HG02642 (cell line): Measurements from ENCODE around the gene PF4V1.

Source experiments
- ATAC-seq: cut with Tn5 transposase; IDR thresholded peaks from one replicate; pipeline ENCODE4 v1.9.1; 2021; ENCODE audit warnings: mild to moderate bottlenecking; ENCODE audit not compliant: unreplicated experiment, poor library complexity

The PF4V1 gene

DNA sequence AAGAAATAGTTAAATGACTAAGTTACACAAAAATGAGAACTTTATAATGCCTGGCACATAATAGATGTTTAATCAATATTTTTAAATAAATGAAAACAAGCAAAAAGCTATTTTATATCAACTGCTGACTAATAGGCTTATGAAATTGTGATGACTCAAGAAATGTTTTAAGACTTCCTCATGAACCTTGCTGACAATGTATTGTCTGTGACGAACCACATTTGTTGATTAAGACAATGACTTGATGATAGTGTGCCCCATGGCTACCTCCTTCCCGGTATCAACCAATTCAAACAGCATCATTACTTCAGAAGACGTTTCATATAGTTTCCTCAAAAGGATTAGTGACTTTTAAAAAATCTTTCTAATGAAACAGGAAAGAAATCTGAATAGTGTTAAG, 8.8 kb upstream of the PF4V1 start:
- ATAC-seq: no peak

DNA sequence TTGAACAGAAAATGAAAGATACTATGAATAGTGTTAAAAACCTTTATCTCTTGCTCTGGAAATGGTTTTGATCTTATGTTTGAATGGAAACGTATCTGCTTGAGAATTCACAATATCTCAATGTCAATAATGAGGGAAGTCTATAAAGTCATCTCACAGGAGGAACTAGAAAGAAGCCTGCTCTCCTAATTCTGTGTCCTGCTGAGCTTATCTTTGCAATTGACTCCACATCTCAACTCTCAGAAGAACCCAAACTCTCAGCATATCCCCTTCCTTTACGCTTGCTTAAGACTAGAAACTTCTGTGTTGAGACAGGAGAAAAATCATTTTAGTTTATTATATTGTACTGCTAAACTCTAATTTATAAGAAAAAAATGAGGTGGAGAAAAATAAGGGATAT, 8.3 kb upstream of the PF4V1 start:
- ATAC-seq: no peak

DNA sequence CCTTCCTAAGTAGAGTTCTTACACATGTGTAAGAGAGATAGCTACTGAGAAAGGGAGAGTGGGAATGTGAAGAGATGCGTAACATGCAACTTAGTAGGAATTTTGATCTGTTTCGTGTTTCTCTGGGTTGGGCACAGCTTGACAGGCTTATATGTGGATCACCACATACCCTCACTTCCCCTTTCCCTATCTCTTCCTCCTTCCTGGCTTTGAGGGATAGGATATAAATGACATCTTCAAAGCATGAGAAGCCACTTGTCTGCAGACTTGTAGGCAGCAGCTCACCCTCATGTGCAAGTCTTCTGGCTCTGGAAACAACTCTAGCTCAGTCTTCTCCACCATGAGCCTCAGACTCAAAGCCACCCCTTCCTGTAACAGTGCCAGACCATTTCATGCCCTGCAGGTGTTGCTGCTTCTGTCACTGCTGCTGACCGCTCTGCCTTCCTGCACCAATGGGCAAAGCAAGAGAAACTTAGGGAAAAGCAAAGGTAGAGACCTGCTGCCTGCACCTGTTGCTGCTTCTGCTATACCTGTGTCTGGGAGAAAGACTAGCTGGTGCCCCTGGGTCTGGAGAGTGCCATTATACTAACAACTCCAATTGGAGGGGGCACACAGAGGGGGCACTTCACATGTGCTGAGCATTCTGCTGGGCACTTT, 5.4 kb upstream of the PF4V1 start:
- no peak for ATAC-seq

GRCh38 chr4:73848183-73848777, 4.8 kb upstream of the PF4V1 start:
- ATAC-seq: no peak

DNA sequence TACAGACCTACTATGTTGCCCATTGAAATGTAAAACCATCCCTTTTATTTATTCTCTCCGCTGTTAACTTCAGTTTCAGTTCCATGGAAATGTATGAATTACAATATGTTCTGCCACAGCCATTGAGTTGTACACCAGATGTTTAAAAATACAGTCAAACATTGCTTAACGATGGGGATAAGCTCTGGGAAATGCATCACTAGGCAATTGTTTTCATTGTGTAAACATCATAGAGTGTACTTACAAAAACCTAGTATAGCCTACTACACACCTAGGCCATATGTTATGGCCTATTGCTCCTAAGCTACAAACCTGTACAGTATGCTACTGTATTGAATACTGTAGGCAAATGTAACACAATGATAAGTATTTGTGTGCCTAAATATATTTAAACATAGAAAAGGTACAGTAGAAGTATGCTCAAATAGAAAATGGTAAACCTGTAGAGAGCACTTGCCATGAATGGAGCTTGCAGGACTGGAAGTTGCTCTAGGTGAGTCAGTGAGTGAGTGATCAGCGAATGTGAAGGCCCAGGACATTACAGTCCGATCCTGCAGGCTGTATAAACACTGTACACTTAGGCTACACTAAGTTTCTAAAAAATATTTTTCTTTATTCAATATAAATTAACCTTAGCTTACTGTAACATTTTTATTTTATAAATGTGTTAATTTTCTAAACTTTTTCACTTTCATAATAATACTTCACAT, 2.7 kb upstream of the PF4V1 start:
- ATAC-seq: no peak

GRCh38 chr4:73851293-73851692, 1.8 kb upstream of the PF4V1 start:
- no peak for ATAC-seq

- no peak for ATAC-seq
Observed at GRCh38 chr4:73852771-73853170, 325 bp upstream of the PF4V1 start.

DNA sequence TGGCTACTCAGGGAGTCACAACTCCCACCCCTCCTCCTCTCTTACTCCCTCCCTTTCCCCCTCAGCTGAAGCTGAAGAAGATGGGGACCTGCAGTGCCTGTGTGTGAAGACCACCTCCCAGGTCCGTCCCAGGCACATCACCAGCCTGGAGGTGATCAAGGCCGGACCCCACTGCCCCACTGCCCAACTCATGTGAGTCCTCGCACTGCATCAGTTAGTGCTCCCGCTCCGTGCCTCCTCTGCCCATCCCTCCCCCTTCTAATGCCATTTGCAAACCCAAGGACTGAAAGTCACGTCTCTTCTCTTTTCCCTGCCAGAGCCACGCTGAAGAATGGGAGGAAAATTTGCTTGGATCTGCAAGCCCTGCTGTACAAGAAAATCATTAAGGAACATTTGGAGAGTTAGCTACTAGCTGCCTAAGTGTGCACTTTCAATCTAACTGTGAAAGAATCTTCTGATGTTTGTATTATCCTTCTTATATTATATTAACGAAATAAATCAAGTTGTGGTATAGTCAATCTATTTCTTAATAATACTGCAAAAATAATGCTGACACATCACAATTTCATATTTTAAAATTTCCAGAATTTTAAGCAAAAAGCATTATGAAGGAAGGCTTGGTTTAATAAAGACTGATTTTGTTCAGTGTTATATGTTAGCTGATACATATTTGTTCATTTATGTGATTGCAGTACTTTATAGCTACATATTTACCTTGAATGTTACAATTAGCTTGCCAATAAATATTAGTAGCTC, 800 bp downstream of the PF4V1 start:
- no peak for ATAC-seq

- ATAC-seq: no peak
Observed at GRCh38 chr4:73855406-73855805, 2.3 kb downstream of the PF4V1 start.

- ATAC-seq: no peak
Observed at GRCh38 chr4:73856518-73856917, 3.4 kb downstream of the PF4V1 start.

DNA sequence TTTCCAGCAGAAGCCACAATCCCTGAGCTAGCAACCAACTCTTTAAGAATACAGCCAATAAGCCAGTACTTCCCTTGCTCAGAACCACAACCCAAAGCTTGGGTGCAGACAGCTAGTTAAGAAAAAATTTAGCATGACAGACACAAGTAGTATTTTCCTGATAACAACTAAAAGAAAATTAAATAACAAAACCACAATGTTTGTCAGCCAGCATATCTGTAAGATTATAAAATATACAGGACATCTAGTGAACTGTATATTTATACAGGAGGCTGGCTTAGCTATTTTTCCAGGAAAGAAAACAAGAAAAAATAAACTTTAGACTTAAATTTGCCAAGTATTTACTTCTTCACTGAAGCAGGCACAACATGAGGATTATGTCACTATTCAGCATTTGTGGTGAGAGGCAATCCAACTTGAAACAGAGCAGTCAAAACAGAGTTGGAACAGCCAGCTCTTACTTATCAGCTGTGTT, 6.6 kb downstream of the PF4V1 start:
- ATAC-seq: no peak

DNA sequence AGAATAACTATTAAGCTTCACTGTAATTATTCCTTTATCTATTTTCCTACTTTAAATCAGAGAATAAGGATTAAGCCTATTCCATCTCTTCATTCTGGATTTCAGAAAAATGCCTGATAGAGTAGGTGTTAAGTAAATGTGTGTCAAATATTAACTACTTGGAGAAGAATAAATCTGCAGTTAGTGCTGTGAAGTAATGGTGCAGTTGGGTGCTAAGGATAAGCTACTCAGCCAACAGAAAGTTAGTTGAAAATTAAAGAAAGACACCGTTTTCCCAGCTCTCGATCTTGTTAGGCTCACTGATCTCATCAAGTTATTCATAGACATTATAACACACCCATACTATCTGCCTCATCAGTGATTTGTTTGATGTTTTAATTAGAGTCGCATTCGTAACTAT, 7.1 kb downstream of the PF4V1 start:
- ATAC-seq: no peak

- no peak for ATAC-seq
Observed at GRCh38 chr4:73860917-73861316, 7.8 kb downstream of the PF4V1 start.

DNA sequence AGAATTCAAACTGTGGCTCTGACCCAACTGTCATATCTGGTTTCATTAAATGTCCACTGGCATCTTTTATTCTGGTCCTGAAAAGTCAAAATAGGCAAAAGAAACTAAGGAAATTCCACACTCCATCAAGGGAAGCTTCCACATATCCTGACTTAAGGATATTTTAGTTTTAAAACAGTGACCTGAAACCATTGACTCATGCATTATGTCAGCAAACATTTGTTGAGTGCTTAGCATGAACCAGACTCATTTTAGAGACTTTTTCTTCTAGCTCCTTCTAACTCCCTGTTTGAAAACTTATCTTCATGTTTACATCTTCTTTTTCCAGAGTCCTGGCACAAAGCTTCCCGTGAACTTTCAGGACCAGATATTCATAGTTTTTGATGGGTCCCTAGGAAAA, 9.2 kb downstream of the PF4V1 start:
- no peak for ATAC-seq

DNA sequence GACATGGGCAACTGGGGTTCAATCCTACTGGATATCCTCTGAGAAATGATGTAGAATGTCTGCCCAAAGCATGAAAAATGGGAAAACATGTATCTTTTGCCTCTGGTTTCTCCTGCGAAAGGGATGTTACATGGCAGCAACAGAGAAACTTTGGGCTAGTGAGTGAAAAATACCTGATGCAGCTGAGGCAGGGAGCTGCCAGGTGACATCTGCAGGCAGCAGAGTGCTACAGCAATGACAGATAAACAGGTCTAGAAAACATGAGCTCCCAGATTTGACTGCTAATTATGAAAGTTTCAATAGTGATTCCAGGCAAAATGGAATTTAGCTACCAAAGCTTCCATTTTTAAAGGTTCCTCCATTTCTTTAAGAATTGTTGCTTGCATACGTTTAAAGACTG, 11.3 kb downstream of the PF4V1 start:
- ATAC-seq: no peak

GRCh38 chr4:73864961-73865360, 11.9 kb downstream of the PF4V1 start:
- ATAC-seq: no peak

GRCh38 chr4:73865431-73866096, 12.5 kb downstream of the PF4V1 start:
- ATAC-seq: no peak

- no peak for ATAC-seq
Observed at GRCh38 chr4:73866246-73866645, 13.2 kb downstream of the PF4V1 start.

DNA sequence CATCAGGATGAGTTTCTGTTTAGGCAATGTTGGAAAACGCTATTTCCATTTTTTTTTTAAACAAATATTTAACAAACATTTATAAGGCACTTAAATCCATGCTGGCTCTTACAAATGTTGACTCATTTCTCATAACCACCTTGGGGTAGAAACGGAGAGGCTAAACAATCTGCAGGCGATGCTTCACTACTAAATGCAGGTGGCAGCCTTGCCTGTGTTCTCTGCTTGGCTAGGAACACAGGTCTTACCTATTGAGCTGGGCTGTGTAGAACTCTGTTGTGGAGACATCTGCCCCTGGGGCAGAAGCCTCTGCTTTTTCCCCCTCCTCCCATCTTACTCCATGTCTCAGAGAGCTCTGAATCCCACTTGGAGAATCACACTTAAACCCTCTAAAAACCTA, 14.7 kb downstream of the PF4V1 start:
- no peak for ATAC-seq
